Measurements from ENCODE around the gene HPSE2.
"Not testable (repeated sequence)": the region's sequence is repeated elsewhere in the genome, so short reads cannot be mapped to it uniquely, and the experiment has no call there.

Gene HPSE2

GRCh38 chr10:98610301-98610700 lies 625.4 kb downstream of the HPSE2 start:
- DNase-seq = no peak

- no peak for DNase-seq
Measured at GRCh38 chr10:98609265-98609664, 626.4 kb downstream of the HPSE2 start.

- DNase-seq = no peak
Measured at GRCh38 chr10:98608411-98608810, 627.2 kb downstream of the HPSE2 start.

GRCh38 chr10:98602224-98602623 lies 633.4 kb downstream of the HPSE2 start:
- no peak for DNase-seq

GRCh38 chr10:98599032-98599610 lies 636.5 kb downstream of the HPSE2 start:
- DNase-seq = no peak

- no peak for DNase-seq
Measured at GRCh38 chr10:98596404-98596803, 639.2 kb downstream of the HPSE2 start.

- DNase-seq = no peak
Measured at GRCh38 chr10:98589691-98590090, 646.0 kb downstream of the HPSE2 start.

GRCh38 chr10:98589007-98589406 lies 646.6 kb downstream of the HPSE2 start:
- DNase-seq = no peak

- no peak for DNase-seq
Measured at GRCh38 chr10:98587156-98587837, 648.4 kb downstream of the HPSE2 start.

- DNase-seq = no peak
Measured at GRCh38 chr10:98586096-98586495, 649.6 kb downstream of the HPSE2 start.

GRCh38 chr10:98582363-98582762 lies 653.3 kb downstream of the HPSE2 start:
- DNase-seq = no peak

- DNase-seq = no peak
Measured at GRCh38 chr10:98577578-98577977, 658.1 kb downstream of the HPSE2 start.

GRCh38 chr10:98577168-98577567 lies 658.5 kb downstream of the HPSE2 start:
- DNase-seq = no peak

- DNase-seq = no peak
Measured at GRCh38 chr10:98576096-98576495, 659.6 kb downstream of the HPSE2 start.

GRCh38 chr10:98572594-98572993 lies 663.1 kb downstream of the HPSE2 start:
- DNase-seq = no peak

GRCh38 chr10:98570834-98571233 lies 664.8 kb downstream of the HPSE2 start:
- no peak for DNase-seq

- no peak for DNase-seq
Measured at GRCh38 chr10:98569853-98570252, 665.8 kb downstream of the HPSE2 start.

- no peak for DNase-seq
Measured at GRCh38 chr10:98568551-98568950, 667.1 kb downstream of the HPSE2 start.

- DNase-seq = no peak
Measured at GRCh38 chr10:98567391-98568133, 668.1 kb downstream of the HPSE2 start.

GRCh38 chr10:98563811-98564210 lies 671.8 kb downstream of the HPSE2 start:
- DNase-seq = no peak

GRCh38 chr10:98560565-98560964 lies 675.1 kb downstream of the HPSE2 start:
- DNase-seq = no peak

GRCh38 chr10:98556061-98556460 lies 679.6 kb downstream of the HPSE2 start:
- DNase-seq = no peak

GRCh38 chr10:98555021-98555619 lies 680.5 kb downstream of the HPSE2 start:
- DNase-seq = no peak

GRCh38 chr10:98541561-98541960 lies 694.1 kb downstream of the HPSE2 start:
- DNase-seq = not testable (repeated sequence)
